NT2/D1 (cell line): Measurements from ENCODE around the gene NFASC.

Source experiments
- DNase-seq: peaks from one replicate; pipeline ENCODE4 v3.0.0-alpha.2; 2011; ENCODE audit warnings: low read depth, low spot score
- H3K27me3 ChIP-seq: 2 replicates; pipeline ENCODE4 v1.6.0; 2011; ENCODE audit warnings: mild to moderate bottlenecking; ENCODE audit not compliant: insufficient read length, insufficient read depth
- H3K36me3 ChIP-seq: 2 replicates; pipeline ENCODE4 v1.6.1; 2011; ENCODE audit warnings: mild to moderate bottlenecking, low read length, mixed read lengths; ENCODE audit not compliant: insufficient read depth, insufficient read length
- H3K4me1 ChIP-seq: 2 replicates; pipeline ENCODE4 v1.5.1; 2011; ENCODE audit not compliant: insufficient read depth, insufficient read length
- H3K4me3 ChIP-seq: 2 replicates; pipeline ENCODE4 v1.5.1; 2011; ENCODE audit warnings: low read depth; ENCODE audit not compliant: insufficient read length
- H3K9ac ChIP-seq: 2 replicates; pipeline ENCODE4 v1.6.0; 2011; ENCODE audit warnings: low read depth; ENCODE audit not compliant: insufficient read length
- H3K9me3 ChIP-seq: 2 replicates; pipeline ENCODE4 v1.5.1; 2011; ENCODE audit warnings: mild to moderate bottlenecking, low read length; ENCODE audit not compliant: insufficient read depth
- SUZ12 ChIP-seq: IDR thresholded peaks from 2 replicates; pipeline ENCODE4 v1.6.1; 2011; ENCODE audit not compliant: insufficient read length, insufficient read depth; ENCODE audit errors: extremely low read depth
- YY1 ChIP-seq: IDR thresholded peaks from 2 replicates; pipeline ENCODE4 v1.6.1; 2011; ENCODE audit not compliant: insufficient read length, insufficient read depth
- ZNF274 ChIP-seq: IDR thresholded peaks from 2 replicates; pipeline ENCODE4 v1.6.1; 2011; ENCODE audit warnings: mild to moderate bottlenecking, low read depth, low read length

Gene NFASC

DNA sequence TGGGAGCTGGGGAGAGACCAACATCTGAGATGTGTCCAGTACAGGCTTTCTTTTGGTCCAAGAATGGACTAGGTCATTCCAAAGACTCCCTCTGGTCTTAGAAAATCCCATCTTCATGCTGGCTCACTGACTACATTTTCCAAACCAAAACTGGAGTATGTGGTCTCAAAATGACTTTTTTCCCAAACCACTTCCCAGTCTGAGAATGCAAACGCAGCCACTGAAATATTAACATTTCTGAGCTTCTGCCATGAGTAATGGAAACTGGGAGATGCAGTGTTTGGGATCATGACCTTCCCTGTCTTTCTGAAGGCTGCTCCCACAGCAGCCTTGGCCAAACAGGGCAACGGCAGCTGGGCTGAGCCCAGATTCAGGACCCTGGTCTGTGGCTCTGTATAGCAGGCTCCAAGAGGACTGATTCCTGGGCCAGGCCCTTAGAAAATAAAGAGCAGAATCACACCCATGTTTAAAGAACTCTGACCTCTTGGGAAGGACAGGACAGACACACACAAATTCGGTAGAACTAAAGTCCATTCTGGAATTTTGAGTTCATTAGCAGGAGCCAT, 110.3 kb downstream of the NFASC start:
- Histone ChIP-seq H3K9me3 (no peaks in the 10 kb centered on the region), H3K27me3 (peaks cover 8% of the 10 kb centered on the region), H3K4me1 (peaks cover 6% of the 10 kb centered on the region), H3K4me3 (no peak overlapping the region), H3K9ac (no peak overlapping the region), H3K36me3 (peaks cover 48% of the 10 kb centered on the region)
- DNase-seq: no peak
- TF ChIP-seq YY1 (no peak), ZNF274 (no peak)

DNA sequence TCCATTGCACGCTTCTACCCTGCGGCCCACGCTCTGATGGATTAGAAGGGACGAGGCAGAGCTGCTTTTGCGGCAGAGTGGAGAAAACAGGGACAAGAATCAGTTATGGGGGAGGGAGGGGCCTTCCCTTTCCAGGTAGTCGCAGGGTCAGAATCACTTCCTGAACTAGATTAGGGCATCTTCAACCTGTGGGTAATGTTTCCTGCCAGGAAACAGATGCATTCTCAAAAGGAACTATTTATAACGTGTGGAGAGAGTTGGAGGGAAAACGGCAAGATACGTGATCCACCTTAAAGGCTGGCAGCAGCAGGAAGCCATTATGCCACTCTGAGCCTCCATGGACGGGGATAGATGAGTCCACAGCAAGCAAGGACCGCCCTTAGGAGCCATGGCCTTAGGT, 112.5 kb downstream of the NFASC start:
- TF ChIP-seq ZNF274 (no peak), SUZ12 (no peak), YY1 (no peak)
- Histone ChIP-seq H3K9me3 (no peaks in the 10 kb centered on the region), H3K9ac (no peak overlapping the region), H3K4me3 (no peak overlapping the region), H3K27me3 (peaks cover 16% of the 10 kb centered on the region), H3K4me1 (peaks cover 1% of the 10 kb centered on the region), H3K36me3 (peaks cover 31% of the 10 kb centered on the region)
- DNase-seq: no peak

DNA sequence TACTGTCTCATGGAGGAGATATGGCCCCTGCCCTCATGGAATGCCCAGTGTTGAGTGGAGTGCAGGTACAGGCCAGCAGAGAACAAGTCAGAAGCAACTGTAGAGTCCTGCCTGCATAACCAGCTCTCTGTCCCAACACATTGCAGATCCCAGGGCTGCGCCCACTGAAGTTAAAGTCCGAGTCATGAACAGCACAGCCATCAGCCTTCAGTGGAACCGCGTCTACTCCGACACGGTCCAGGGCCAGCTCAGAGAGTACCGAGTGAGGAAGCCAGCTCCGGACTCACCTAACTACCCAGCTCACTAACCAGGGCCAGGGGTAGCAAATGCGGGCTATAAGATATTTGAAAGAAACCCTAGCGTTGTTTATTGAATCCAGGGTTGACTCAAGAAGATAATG, 113.2 kb downstream of the NFASC start:
- no peak overlapping the region for H3K4me3 ChIP-seq
- no peak for DNase-seq
- TF ChIP-seq SUZ12 (no peak), YY1 (no peak), ZNF274 (no peak)
- H3K9ac ChIP-seq: no peak overlapping the region
- H3K27me3 ChIP-seq: peaks cover 20% of the 10 kb centered on the region
- peaks cover 29% of the 10 kb centered on the region for H3K36me3 ChIP-seq
- H3K9me3 ChIP-seq: no peaks in the 10 kb centered on the region
- H3K4me1 ChIP-seq: no peaks in the 10 kb centered on the region

DNA sequence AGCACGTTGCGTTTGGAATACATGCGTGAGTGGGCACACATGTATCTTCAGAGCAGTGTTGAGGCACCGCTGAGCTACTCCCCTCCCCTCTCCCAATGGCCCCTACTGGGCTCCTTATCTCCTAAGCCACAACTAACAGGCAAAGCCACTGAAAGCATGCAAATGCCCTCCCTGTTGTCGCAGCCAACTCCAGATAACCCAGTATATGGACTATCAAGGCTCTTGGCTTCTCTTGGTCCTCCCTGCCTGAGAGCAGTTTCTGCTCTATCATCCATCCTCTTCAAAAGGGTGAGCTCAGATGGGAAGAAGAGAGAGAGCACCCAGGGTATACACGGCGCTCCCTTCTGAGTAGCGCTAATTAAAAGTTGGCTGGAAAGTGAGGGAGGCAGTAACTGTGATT, 113.8 kb downstream of the NFASC start:
- Histone ChIP-seq H3K9me3 (no peaks in the 10 kb centered on the region), H3K36me3 (peaks cover 22% of the 10 kb centered on the region), H3K27me3 (peaks cover 25% of the 10 kb centered on the region), H3K9ac (no peak overlapping the region), H3K4me3 (no peak overlapping the region), H3K4me1 (no peaks in the 10 kb centered on the region)
- TF ChIP-seq SUZ12: no peak
- no peak for TF ChIP-seq ZNF274
- no peak for TF ChIP-seq YY1
- DNase-seq: no peak

DNA sequence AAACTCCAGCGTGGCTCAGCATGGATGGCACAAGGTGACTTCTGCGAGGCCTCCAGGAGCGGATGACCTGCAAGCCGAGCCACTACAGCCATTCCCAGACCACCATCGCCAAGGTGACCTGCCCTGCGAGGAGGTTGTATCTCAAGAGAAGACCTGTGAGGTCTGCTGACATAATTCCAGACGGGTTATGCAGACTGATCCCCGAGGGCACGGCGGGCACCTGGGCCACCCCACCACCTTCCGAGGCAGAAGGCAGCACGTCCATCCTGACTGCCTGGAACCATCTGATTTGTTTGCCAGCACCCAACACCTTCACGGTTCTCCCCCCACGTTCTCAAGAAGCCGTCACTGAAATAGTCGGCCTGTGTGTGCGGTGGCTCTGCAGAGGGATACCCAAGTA, 115.5 kb downstream of the NFASC start:
- Histone ChIP-seq H3K27me3 (peaks cover 41% of the 10 kb centered on the region), H3K4me3 (no peak overlapping the region), H3K36me3 (peaks cover 18% of the 10 kb centered on the region), H3K9ac (no peak overlapping the region), H3K9me3 (no peaks in the 10 kb centered on the region), H3K4me1 (peaks cover 12% of the 10 kb centered on the region)
- TF ChIP-seq SUZ12 (no peak), ZNF274 (no peak), YY1 (no peak)
- no peak for DNase-seq

DNA sequence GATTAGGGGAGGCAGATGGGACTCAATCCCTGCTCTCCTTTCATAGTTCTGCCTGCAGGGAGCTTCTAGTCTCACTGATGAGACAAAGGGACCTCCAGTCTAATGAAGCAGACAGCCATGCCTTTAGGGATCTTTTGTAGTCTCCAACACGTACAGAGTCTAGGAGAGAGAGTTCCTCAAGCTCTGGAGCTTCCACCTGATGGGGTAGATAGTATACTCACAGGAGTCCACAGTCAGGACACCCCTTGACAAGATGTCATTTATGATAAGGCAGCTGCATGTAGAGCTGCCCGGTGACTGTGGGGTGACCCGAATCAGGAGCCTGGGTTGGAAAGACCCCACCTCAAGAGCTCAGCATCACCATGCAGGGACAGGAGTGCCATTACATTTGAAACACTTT, 117.0 kb downstream of the NFASC start:
- Histone ChIP-seq H3K9me3 (no peaks in the 10 kb centered on the region), H3K4me3 (no peak overlapping the region), H3K9ac (no peak overlapping the region), H3K27me3 (peaks cover 54% of the 10 kb centered on the region), H3K36me3 (peaks cover 15% of the 10 kb centered on the region), H3K4me1 (peaks cover 26% of the 10 kb centered on the region)
- no peak for TF ChIP-seq SUZ12
- TF ChIP-seq YY1: no peak
- TF ChIP-seq ZNF274: no peak
- DNase-seq: no peak

DNA sequence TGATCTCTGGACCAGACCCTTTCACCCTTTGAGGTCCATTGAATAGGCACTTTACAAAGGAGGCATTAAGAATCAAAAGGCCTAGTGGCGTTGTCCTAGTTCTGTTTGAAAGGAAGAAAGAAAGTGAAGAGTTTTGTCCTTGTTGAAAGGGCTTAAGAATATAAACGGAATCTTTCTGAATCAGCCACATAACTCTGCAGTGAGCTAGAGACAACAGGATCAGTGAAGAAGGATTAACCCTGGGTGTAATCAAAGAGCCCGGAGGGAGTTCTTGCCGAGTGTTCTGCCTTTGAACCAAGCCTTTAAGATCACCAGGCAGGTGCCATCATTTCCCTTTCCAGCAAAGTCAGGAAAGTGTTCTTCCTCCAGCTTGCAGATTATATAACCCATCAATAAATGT, 117.5 kb downstream of the NFASC start:
- H3K9me3 ChIP-seq: no peaks in the 10 kb centered on the region
- H3K4me3 ChIP-seq: no peak overlapping the region
- H3K4me1 ChIP-seq: peaks cover 26% of the 10 kb centered on the region
- no peak for DNase-seq
- TF ChIP-seq ZNF274 (no peak), YY1 (no peak), SUZ12 (no peak)
- H3K9ac ChIP-seq: no peak overlapping the region
- H3K36me3 ChIP-seq: peaks cover 12% of the 10 kb centered on the region
- H3K27me3 ChIP-seq: peaks cover 59% of the 10 kb centered on the region
